ENCODE results near the gene TEAD2.

DNA sequence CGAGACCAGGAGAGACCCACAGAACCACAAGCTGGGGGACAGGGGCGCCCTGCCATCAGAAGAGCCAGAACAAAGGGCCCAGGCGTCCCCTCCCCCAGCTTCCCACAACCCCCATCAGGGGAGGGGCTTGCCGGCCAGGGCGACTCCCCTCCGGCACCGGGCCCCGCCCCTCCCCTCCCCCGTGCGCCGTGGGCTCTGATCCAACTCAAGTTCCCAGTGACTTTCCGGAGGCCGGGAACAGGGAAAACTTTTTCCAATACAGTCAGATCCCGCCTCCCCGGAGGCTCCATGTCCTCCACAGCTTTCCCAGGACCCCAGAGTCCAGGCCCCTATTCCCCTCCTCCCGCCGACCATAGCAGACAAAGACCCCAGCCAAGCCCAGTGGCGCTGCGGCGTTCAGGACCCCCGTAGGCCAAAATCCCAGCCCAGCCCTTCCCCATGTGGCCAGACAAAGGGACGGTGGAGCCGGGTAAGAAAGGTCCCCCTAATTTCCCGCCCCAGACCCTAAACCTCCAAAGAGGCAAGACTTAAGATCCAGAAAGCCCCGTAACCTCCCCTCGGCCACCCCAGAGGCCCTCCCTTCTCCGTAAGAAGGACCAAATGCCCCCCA is 673 bp downstream of the TEAD2 start:
- TF ChIP-seq, protein P1, sequence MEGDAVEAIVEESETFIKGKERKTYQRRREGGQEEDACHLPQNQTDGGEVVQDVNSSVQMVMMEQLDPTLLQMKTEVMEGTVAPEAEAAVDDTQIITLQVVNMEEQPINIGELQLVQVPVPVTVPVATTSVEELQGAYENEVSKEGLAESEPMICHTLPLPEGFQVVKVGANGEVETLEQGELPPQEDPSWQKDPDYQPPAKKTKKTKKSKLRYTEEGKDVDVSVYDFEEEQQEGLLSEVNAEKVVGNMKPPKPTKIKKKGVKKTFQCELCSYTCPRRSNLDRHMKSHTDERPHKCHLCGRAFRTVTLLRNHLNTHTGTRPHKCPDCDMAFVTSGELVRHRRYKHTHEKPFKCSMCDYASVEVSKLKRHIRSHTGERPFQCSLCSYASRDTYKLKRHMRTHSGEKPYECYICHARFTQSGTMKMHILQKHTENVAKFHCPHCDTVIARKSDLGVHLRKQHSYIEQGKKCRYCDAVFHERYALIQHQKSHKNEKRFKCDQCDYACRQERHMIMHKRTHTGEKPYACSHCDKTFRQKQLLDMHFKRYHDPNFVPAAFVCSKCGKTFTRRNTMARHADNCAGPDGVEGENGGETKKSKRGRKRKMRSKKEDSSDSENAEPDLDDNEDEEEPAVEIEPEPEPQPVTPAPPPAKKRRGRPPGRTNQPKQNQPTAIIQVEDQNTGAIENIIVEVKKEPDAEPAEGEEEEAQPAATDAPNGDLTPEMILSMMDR (IDR thresholded peaks at IDR 0.05; ENCODE audit: low read length) = no peak
- no peak for TF ChIP-seq EZH2 (IDR thresholded peaks at IDR 0.05; ENCODE audit: borderline replicate concordance, low read length)
